ENCODE data around the gene INSM1.

- TF ChIP-seq SUZ12 (IDR thresholded peaks at IDR 0.05; ENCODE audit: extremely low read depth, insufficient read depth, insufficient read length) = no peak
- TF ChIP-seq YY1 (IDR thresholded peaks at IDR 0.05; ENCODE audit: insufficient read depth, insufficient read length) = no peak
- TF ChIP-seq ZNF274 (IDR thresholded peaks at IDR 0.05; ENCODE audit: low read depth, low read length) = no peak
Observed at GRCh38 chr20:20359628-20360027, 8.3 kb upstream of the INSM1 start.

Data from NT2/D1 (cell line).